ENCODE data around the gene PAFAH1B1. TPM values are rescaled to one million over a fixed set of nuclear protein-coding genes. Genes with fewer than 3 reads are reported as not detected.

The PAFAH1B1 gene
- total and polyA plus RNA-seq, 2 donors (not counting 1 experiment from before 2014, with no cell fraction given) = 41.4 to 170 TPM

- Histone ChIP-seq H3K27ac (ENCODE audit: low read length in 2 of 2) (no peak overlapping the region), H3K27me3 (replicated peaks in 1 of 4; ENCODE audit: control extremely low read depth in 1 of 4, control insufficient read depth in 3 of 4, insufficient read depth in 4 of 4, low read length in 3 of 4) (no peaks in the 10 kb centered on the region), H3K4me2 (replicated peaks; ENCODE audit: low read depth, low read length, poor library complexity, severe bottlenecking) (no peak overlapping the region), H3K4me1 (ENCODE audit: control insufficient read depth in 2 of 2, insufficient read depth in 2 of 2, low read length in 2 of 2) (peaks cover 14 to 27% of the 10 kb centered on the region in 2 donors), H3K36me3 (replicated peaks in 1 of 2; ENCODE audit: control extremely low read depth in 1 of 2, control insufficient read depth in 1 of 2, extremely low read depth in 1 of 2, insufficient read depth in 2 of 2, low read length in 1 of 2) (peaks cover 0 to 30% of the 10 kb centered on the region in 2 experiments), H4K20me1 (ENCODE audit: control insufficient read depth, insufficient read depth, low read length, poor library complexity, severe bottlenecking) (peaks cover 62% of the 10 kb centered on the region), H2AFZ (ENCODE audit: insufficient read depth, low read depth, low read length, poor library complexity, severe bottlenecking) (no peak overlapping the region), H3K79me2 (ENCODE audit: control insufficient read depth, insufficient read depth, low read length) (peaks cover 52% of the 10 kb centered on the region), H3K9me3 (ENCODE audit: control extremely low read depth in 1 of 3, control insufficient read depth in 2 of 3, insufficient read depth in 1 of 3, low read length in 2 of 3) (no peaks in the 10 kb centered on the region), H3K4me3 (ENCODE audit: control extremely low read depth in 1 of 5, extremely low read depth in 1 of 5, insufficient read depth in 1 of 5, low read depth in 2 of 5, low read length in 4 of 5) (no peak overlapping the region), H3K9ac (ENCODE audit: low read length) (no peak overlapping the region)
- Mint-ChIP-seq H3K9me3 (ENCODE audit: insufficient read depth) (no peaks in the 10 kb centered on the region), H3K4me3 (no peak overlapping the region), H3K27ac (no peak overlapping the region), H3K4me1 (peaks cover 30% of the 10 kb centered on the region), H3K27me3 (no peaks in the 10 kb centered on the region)
- DNase-seq (no peak), ATAC-seq (ENCODE audit: low read depth) (no peak)
- intact Hi-C loops (cut with micrococcal nuclease) = no loop called here
- WGBS (ENCODE audit: insufficient coverage) = 84% methylated on average over 4 of the region's 4 CpGs
- TF ChIP-seq EZH2 (IDR thresholded peaks at IDR 0.05; ENCODE audit: borderline replicate concordance, insufficient read depth, low read depth, low read length, poor library complexity, severe bottlenecking) (no peak), CTCF (IDR thresholded peaks at IDR 0.05) (no peak)
- ChIA-PET CTCF (no interaction called here), POLR2A (no interaction called here)
Measured at GRCh38 chr17:2704890-2705248, 111.4 kb downstream of the PAFAH1B1 start.

DNA sequence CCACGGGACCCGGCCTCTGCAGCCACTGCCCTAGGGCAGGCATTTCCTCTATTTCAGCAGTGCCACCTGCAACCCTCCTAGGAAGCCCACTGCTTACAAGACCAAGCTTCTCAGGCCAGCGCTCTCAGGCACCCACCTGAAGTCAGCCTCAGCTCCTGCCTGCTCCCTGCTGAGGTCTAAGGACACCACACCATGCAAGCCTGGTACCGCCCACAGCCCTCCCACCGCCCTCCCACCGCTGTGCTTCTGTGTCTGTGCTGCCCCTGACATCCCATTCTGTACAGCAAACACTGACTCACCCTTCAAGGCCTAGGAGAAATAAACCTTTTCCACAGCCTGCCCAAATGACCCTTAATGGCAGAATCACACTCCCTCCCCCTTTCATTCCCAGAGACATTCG is 111.8 kb downstream of the PAFAH1B1 start:
- Histone ChIP-seq H3K27me3 (replicated peaks in 1 of 4; ENCODE audit: control extremely low read depth in 1 of 4, control insufficient read depth in 3 of 4, insufficient read depth in 4 of 4, low read length in 3 of 4) (no peaks in the 10 kb centered on the region), H4K20me1 (ENCODE audit: control insufficient read depth, insufficient read depth, low read length, poor library complexity, severe bottlenecking) (peaks cover 66% of the 10 kb centered on the region), H3K4me2 (replicated peaks; ENCODE audit: low read depth, low read length, poor library complexity, severe bottlenecking) (no peak overlapping the region), H3K36me3 (replicated peaks in 1 of 2; ENCODE audit: control extremely low read depth in 1 of 2, control insufficient read depth in 1 of 2, extremely low read depth in 1 of 2, insufficient read depth in 2 of 2, low read length in 1 of 2) (peaks cover 0 to 28% of the 10 kb centered on the region in 2 experiments), H3K9ac (ENCODE audit: low read length) (no peak overlapping the region), H3K4me1 (ENCODE audit: control insufficient read depth in 2 of 2, insufficient read depth in 2 of 2, low read length in 2 of 2) (peaks cover 18 to 31% of the 10 kb centered on the region in 2 donors), H3K27ac (ENCODE audit: low read length in 2 of 2) (no peak overlapping the region), H3K79me2 (ENCODE audit: control insufficient read depth, insufficient read depth, low read length) (peaks cover 56% of the 10 kb centered on the region), H3K9me3 (ENCODE audit: control extremely low read depth in 1 of 3, control insufficient read depth in 2 of 3, insufficient read depth in 1 of 3, low read length in 2 of 3) (no peaks in the 10 kb centered on the region), H3K4me3 (ENCODE audit: control extremely low read depth in 1 of 5, extremely low read depth in 1 of 5, insufficient read depth in 1 of 5, low read depth in 2 of 5, low read length in 4 of 5) (no peak overlapping the region), H2AFZ (ENCODE audit: insufficient read depth, low read depth, low read length, poor library complexity, severe bottlenecking) (no peak overlapping the region)
- H3K4me3 Mint-ChIP-seq = no peak overlapping the region
- intact Hi-C loops (cut with micrococcal nuclease) = no loop called here
- 87% methylated on average over 7 of the region's 7 CpGs for WGBS (ENCODE audit: insufficient coverage)
- H3K9me3 Mint-ChIP-seq (ENCODE audit: insufficient read depth) = no peaks in the 10 kb centered on the region
- no peak for ATAC-seq (ENCODE audit: low read depth)
- TF ChIP-seq EZH2 (IDR thresholded peaks at IDR 0.05; ENCODE audit: borderline replicate concordance, insufficient read depth, low read depth, low read length, poor library complexity, severe bottlenecking) = no peak
- no peak for TF ChIP-seq CTCF (IDR thresholded peaks at IDR 0.05)
- peak overlapping the region; percentile 28 for H3K27ac Mint-ChIP-seq
- H3K27me3 Mint-ChIP-seq = no peaks in the 10 kb centered on the region
- no peak for DNase-seq
- H3K4me1 Mint-ChIP-seq = peaks cover 34% of the 10 kb centered on the region
- ChIA-PET CTCF (interaction anchor here (1.2 kb wide), 1 partner anchor 30 kb away, joined by 3 read pairs; no protein-coding TSS in a partner anchor), POLR2A (no interaction called here)

All from B cell (primary cell).